MCF 10A (cell line): ENCODE results near the gene TSC22D3. TPM values are rescaled to one million over a fixed set of nuclear protein-coding genes. Genes with fewer than 3 reads are reported as not detected.

Source experiments
- BruUV-seq: library from RNA; stranded (reverse); fragments of 400-500 nt; replicated peaks from 2 replicates; lab custom pipeline; 2021; lab: Mats Ljungman, UMichigan
- CTCF ChIA-PET: fragments of 300-600 bp; sonication (Branson Sonifier 250); formaldehyde crosslinking; extraction: SDS; loops from one replicate; lab custom pipeline; 2021; ENCODE audit warnings: antibody characterized with exemption, inconsistent platforms; lab: Yijun Ruan, JAX
- POLR2A ChIA-PET: fragments of 300-600, 350-650 bp; sonication (Branson Sonifier 250); formaldehyde crosslinking; extraction: SDS; loops from one replicate; lab custom pipeline; 2020; ENCODE audit warnings: antibody characterized with exemption, inconsistent platforms; lab: Yijun Ruan, JAX
- DNase-seq: peaks from one replicate; pipeline ENCODE4 v3.0.0-alpha.2; 2018; ENCODE audit not compliant: unreplicated experiment
- H3K27ac Mint-ChIP-seq: one replicate; pipeline ENCODE4 v1.8.0; 2022; ENCODE audit warnings: mild to moderate bottlenecking, low read depth, mixed read lengths; ENCODE audit not compliant: unreplicated experiment
- H3K27me3 Mint-ChIP-seq: one replicate; pipeline ENCODE4 v1.8.0; 2022; ENCODE audit warnings: mixed read lengths; ENCODE audit not compliant: insufficient read depth, unreplicated experiment
- H3K36me3 Mint-ChIP-seq: one replicate; pipeline ENCODE4 v1.8.0; 2022; ENCODE audit warnings: mild to moderate bottlenecking, moderate library complexity, mixed read lengths; ENCODE audit not compliant: insufficient read depth, unreplicated experiment
- H3K4me1 Mint-ChIP-seq: one replicate; pipeline ENCODE4 v1.8.0; 2022; ENCODE audit warnings: mixed read lengths; ENCODE audit not compliant: insufficient read depth, unreplicated experiment
- H3K4me3 Mint-ChIP-seq: one replicate; pipeline ENCODE4 v1.8.0; 2022; ENCODE audit warnings: mild to moderate bottlenecking, moderate library complexity, mixed read lengths; ENCODE audit not compliant: unreplicated experiment
- H3K9me3 Mint-ChIP-seq: one replicate; pipeline ENCODE4 v1.8.0; 2022; ENCODE audit warnings: mixed read lengths; ENCODE audit not compliant: unreplicated experiment
- intact Hi-C: fragments of 100-400 bp; cut with micrococcal nuclease; formaldehyde crosslinking; loops from 2 replicates; pipeline ENCODE4 v1.14.1; 2022
- total RNA-seq: library from RNA; stranded (reverse); gene quantifications from 2 replicates; pipeline ENCODE4 v1.2.3, GENCODE V29; 2022
- TF ChIP-seq, protein P1 (sequence below): fragments of 200-600 bp; IDR thresholded peaks from one replicate; pipeline ENCODE4 v1.8.0; 2022; ENCODE audit warnings: antibody characterized with exemption, mild to moderate bottlenecking; ENCODE audit not compliant: unreplicated experiment

The TSC22D3 gene
- total RNA-seq, 1 experiment from 2014 or later = 124 TPM

DNA sequence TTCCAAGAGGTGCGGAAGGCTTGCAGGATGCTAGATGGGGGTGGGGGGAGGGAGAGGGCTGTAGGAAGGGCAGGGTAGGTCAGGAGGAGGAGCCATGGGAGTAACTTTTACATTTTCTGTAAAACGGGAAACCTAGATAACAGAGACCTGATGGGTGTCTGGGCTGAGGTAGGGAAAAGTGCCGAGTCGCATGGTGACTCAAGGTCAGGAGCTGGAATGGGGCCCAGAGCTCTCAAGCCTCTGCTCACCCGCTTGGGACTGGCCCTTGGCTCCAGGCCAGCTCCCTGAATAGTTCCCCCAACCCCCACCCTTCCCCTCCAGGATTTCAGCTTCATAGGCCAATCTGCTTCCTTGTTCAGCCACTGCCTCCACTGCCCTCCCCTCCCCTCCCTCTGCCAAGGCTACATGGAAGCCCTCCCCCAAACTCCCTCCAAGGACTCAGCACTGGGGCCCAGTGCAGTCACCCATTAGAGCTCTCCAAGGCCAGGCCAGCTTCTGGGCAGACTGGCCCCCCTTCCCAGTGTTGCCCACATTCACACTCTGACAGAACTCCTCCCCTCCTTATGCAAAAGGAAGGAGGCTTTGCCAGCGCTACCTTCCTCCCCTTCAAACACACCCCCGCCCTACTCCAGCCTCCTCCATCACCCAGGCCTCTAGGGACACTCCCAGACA lies 43.6 kb downstream of the TSC22D3 start:
- H3K4me3 Mint-ChIP-seq = peak overlapping the region; percentile 24
- ChIA-PET POLR2A (interaction anchor here (0.9 to 7.3 kb wide), 8 partner anchors 9 to 103 kb away, joined by 3 to 119 read pairs (median 6); partner anchors contain the start of gene TSC22D3), CTCF (interaction anchor here (0.6 to 4.7 kb wide), 9 partner anchors 8 to 1121 kb away, joined by 3 to 17 read pairs (median 4); partner anchors contain the start of gene PRPS1)
- intact Hi-C loops = loop anchor here (1.0 to 5.0 kb wide), 2 partner anchors 43 to 60 kb away; partner anchors contain the start of gene TSC22D3
- peaks cover 15% of the 10 kb centered on the region for H3K4me1 Mint-ChIP-seq
- TF ChIP-seq, protein P1, sequence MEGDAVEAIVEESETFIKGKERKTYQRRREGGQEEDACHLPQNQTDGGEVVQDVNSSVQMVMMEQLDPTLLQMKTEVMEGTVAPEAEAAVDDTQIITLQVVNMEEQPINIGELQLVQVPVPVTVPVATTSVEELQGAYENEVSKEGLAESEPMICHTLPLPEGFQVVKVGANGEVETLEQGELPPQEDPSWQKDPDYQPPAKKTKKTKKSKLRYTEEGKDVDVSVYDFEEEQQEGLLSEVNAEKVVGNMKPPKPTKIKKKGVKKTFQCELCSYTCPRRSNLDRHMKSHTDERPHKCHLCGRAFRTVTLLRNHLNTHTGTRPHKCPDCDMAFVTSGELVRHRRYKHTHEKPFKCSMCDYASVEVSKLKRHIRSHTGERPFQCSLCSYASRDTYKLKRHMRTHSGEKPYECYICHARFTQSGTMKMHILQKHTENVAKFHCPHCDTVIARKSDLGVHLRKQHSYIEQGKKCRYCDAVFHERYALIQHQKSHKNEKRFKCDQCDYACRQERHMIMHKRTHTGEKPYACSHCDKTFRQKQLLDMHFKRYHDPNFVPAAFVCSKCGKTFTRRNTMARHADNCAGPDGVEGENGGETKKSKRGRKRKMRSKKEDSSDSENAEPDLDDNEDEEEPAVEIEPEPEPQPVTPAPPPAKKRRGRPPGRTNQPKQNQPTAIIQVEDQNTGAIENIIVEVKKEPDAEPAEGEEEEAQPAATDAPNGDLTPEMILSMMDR = no peak
- H3K27me3 Mint-ChIP-seq = peaks cover 65% of the 10 kb centered on the region
- H3K27ac Mint-ChIP-seq = no peak overlapping the region
- no TSS peak for BruUV-seq
- DNase-seq = peak; percentile 92
- no peaks in the 10 kb centered on the region for H3K36me3 Mint-ChIP-seq
- no peaks in the 10 kb centered on the region for H3K9me3 Mint-ChIP-seq

DNA sequence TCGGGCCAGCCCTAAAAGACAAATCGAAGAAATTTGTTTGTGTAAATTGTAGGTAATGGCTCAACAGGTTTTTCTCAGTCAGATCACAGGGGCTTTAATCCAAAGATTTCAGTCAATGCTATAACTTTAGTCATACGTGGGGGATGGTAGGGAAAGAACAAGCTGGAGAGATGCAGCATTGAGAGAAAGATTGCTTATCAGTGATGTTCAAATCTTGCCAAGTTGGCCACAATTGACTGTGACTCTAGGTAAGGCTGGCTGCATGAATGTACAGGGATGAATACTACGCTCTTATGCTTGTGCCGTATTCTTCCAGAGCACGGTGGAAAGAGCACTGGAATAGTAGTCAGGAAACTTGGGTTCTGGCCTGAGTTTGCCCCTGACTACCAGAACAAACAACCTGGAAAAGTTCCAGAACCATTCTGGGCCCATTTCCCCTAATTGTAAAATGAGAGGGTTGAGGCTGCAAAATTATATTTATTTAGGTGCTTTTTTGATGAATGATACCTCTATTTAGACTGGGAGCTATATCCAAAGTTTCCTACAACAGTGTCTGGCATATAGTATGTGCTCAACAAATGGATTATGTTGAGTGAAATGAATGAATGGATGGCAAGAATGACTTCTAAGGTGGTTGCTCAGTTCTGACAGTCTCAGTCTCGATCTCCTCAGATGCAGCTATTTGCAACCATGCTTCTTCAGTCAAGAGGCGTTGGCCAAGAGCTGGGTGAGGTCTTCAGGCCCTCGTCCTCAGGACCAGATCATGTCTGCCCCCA lies 44.4 kb downstream of the TSC22D3 start:
- intact Hi-C loops = loop anchor here (5.0 kb wide), 1 partner anchor 59 kb away; no protein-coding TSS in a partner anchor
- TF ChIP-seq, protein P1 = no peak
- Mint-ChIP-seq H3K9me3 (no peaks in the 10 kb centered on the region), H3K4me3 (no peak overlapping the region), H3K4me1 (peaks cover 15% of the 10 kb centered on the region), H3K27me3 (peaks cover 57% of the 10 kb centered on the region), H3K27ac (peak overlapping the region; percentile 35), H3K36me3 (no peaks in the 10 kb centered on the region)
- no peak for DNase-seq
- POLR2A ChIA-PET = interaction anchor here (0.5 to 7.3 kb wide), 7 partner anchors 10 to 102 kb away, joined by 3 to 119 read pairs (median 5); partner anchors contain the start of gene TSC22D3
- BruUV-seq = no TSS peak
- CTCF ChIA-PET = interaction anchor here (0.6 to 4.7 kb wide), 9 partner anchors 9 to 1120 kb away, joined by 3 to 17 read pairs (median 4); partner anchors contain the start of gene PRPS1

DNA sequence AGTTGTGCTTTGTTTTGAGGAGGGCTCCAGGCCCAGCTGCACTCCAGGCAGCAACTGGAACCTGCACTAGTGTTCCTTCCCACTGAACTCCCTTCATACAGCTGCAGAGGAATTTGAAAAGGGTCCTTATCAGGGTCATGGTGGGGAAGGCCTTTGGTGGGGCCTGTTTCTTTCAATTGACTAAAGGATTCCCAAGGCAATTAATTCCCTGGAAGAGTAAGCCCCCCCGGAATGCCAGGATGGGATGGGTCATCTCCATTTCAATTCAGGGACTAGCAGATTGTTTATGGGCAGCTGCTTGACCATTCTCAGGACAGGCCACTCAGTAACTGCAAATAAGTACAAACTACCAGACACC lies 45.3 kb downstream of the TSC22D3 start:
- Mint-ChIP-seq H3K27me3 (peaks cover 48% of the 10 kb centered on the region), H3K9me3 (no peaks in the 10 kb centered on the region), H3K36me3 (no peaks in the 10 kb centered on the region), H3K4me3 (no peak overlapping the region), H3K4me1 (peaks cover 15% of the 10 kb centered on the region), H3K27ac (no peak overlapping the region)
- intact Hi-C loops = loop anchor here (5.0 kb wide), 1 partner anchor 58 kb away; no protein-coding TSS in a partner anchor
- POLR2A ChIA-PET = interaction anchor here (0.7 to 7.3 kb wide), 5 partner anchors 11 to 47 kb away, joined by 3 to 119 read pairs (median 5); partner anchors contain the start of genes NCBP2L and TSC22D3
- DNase-seq = no peak
- BruUV-seq = no TSS peak
- CTCF ChIA-PET = interaction anchor here (2.0 to 4.7 kb wide), 2 partner anchors 10 to 45 kb away, joined by 5 to 17 read pairs; partner anchors contain the start of gene TSC22D3
- TF ChIP-seq, protein P1 = no peak
